NCI-H187 treated with DMSO at 0.1 percent for 48 hours (cell line): ENCODE measurements around the gene IWS1.

Source experiments
- DNase-seq: peaks from one replicate; lab custom pipeline; 2025; lab: John Stamatoyannopoulos, UW

Gene IWS1

DNA sequence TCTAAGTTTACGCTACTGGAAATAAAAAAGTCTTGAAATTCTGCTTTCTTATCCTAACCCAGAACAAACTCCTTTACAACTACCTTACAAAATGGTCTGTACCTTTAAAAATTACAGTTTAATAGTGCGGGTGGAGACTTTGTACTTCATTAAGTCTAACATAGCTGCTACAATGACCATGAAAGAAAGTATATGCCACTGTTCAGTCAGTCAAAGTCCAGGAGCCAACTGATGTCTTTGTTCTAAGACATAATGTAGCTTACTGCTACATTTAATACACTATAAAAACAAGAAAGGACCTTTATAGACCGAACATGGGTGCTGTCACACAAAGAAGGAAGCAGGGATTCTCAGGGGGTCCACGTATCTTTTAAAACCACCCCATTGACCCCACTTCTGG lies 36.0 kb downstream of the IWS1 start:
- DNase-seq: no peak

DNA sequence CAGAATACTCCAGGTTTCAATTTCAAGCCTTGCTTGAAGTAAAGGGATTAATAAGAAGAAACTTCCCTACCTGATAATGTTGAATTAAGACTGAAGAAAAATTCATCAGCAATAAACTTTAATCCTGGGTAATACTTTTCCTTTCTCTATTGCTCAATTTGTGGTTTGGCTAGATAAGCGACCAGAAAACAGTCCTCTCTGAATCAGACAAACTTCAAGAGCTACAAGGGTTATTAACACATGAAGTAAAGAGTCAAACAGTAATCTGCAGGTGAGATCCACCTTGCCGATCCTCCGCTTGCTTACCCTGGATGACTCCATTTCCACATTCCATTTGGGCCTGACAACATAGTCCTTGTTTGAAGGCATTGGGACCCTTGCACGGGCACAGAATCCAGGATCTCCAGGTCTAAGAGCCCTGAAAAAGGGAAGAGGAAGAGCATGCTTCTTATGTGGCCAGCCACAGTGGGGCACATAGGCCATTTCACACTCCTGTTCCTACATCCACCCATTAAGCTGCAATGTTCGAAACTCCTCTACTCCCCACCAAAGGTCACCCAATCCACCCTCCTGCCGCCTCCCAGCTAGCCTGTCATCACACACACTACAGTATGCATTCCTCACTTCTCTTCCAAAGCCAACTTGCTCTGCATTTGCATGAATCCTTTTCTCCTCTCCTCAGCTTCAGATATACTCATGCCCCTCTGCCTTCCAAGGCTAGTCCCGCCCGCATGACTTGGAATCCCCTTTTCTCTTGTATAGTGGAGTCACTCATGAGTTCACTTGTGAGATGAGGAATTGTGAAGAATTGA lies 39.8 kb downstream of the IWS1 start:
- DNase-seq: no peak

DNA sequence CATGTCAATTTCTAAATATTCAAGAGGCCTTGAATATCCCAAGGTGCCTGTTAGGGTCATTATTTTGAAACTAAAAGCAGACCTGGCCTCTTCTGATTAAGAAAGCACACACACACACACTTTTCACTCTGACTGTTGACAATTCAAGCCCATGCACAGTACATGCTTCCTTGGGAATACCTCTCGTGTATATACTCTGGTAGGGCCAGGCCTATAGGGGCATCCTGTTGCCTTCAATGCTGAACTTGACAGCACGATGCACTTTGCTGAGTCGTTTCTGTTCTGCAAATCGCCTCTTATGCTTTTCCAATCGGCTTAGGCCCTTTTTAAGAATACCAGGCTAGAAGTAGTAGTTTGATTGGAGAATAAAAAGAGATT lies 40.6 kb downstream of the IWS1 start:
- DNase-seq: no peak

DNA sequence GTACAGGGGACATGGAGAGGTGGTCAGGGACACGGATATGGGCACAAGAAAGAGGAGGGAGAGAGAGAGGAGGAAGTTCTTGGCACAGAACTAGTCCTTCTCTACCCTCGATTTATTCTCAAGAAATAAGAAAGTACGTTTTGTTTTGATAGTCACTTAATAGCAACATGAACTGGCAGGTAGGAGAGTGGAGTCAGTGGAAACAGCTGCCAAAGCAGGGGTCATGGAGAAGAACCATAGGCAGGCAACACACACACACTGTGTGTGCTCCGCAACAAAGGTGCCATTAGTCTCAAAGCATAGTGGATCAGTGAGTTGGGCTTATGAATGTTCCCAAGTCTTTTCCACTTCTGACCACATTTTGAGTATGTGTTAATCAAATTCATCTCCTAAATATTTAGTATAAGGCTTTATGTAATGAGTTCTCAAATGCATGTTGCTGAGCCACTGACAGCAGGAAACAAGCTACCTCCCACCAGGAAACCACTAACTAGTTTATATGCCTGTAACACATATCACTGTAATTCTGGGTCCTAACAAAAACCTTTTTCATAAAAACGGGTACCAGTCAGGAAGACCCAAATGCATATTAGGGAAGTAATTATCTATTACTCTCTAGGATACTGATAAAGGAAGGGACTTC lies 41.1 kb downstream of the IWS1 start:
- DNase-seq: no peak

DNA sequence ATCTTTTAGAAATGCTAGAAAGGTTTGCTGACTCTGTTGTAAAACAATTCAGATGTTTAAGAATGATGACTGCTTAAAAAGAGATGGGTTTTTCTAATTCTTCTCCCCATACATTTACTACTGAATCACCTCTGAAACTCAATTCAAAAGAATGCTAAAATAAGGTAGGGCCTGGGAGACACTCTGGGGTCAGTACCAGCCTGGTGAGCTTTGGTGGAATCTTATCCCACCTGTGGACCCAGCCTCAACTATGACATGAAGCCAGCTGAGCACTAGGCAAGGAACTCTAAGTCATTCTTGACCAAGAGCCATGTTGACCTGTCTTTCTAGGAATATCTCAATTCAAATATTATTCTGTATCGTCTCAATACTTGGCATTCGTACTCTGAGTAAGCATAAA lies 44.3 kb downstream of the IWS1 start:
- DNase-seq: no peak

DNA sequence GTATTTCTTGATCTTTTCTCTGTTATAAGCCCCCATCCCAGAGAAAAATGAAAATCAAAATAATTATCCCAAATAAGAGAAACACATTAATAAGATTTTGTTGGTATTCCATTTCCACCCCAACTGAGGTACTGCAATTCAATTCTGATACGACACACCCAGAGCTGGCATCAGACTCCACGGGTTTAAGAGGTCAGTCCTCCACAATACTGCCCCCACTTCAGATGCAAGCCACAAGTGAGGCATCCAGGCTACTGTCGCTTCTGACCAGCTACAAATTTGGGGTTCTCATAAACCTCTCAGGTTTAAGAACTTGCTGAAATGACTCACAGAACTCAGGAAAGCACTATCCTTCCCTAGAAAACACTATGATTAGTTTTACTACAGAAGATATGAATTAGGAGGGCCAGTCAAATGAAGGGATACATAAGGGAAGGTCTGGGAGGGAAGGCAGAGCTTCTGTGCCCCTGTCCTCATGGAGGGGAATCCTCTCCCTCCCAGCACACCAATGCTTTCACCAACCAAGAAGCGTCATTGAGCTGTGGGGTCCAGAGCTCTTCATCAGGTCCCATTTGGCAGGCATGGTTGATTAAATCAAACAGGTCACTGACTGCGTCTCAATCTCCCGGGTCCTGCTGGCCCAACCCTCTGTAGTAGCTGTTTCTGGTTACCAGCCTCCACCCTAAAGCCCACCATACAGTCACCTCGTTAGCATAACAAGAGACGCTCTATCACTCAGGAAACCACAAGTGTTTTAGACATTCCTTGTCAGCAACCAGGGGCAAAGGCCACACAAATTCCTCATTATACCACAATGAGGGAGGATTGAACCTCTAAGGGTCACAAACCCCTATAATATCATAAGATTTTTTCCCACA lies 46.2 kb downstream of the IWS1 start:
- no peak for DNase-seq

DNA sequence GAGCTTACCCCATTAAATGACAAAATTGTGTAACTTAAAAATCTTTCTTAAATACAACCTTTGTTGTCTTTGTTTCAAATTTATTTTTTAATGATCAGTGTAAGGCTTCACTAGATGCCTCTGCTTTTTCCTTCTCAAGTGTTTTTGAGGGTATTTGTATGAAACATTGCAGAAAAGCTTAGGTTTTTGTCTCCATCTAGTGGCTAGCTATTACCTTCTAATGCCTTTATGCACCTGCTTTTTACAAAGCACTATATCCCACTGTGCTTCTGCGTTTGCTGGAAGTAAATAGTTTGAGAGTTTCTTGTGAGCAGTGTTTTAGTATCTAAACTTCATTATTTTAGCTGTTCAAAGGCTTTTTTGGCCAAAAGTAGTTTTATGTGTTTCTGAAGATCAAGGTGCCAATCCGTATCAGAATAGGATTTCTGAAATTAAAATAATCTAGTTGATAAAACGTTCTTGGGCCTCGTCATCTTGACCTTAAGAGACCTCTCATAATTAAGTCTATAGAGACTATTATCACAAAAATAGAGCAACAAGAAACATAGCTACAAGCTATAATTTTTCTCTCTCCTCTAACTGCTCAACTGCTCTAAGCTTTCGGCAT lies 47.0 kb downstream of the IWS1 start:
- no peak for DNase-seq

DNA sequence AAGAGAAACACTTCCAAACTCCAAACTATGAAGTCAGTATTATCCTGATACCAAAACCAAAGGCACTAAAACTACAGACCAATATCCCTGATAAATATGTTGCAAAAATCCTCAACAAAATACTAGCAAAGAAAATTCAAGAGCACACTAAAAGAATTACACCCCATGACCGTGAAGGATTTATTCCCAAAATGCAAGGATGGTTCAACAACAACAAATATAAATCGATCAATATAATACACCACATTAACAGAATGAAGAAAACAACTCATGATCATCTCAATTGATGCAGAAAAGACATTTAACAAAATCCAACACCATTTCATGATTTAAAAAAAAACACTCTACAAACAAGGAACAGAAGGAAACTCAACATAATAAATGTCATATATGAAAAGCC lies 50.5 kb downstream of the IWS1 start:
- DNase-seq: no peak

DNA sequence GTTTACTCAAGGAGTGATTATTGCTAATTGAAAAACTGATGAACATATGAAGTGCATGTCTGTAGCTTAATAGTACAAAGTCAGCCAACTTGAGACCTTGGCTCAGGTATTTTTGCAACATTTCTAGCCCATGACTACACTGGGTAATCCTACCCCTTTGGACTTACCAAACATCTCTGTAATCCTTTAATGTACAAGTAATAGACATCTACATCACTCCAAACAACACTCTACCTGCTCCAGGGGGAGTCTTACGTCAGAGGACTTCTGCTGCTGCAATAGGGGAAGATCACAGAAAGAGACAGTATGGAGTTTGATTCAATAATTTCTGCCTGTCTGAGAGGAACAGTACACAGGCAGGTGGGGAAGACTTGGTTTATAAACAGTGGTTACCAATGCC lies 54.0 kb downstream of the IWS1 start:
- no peak for DNase-seq

DNA sequence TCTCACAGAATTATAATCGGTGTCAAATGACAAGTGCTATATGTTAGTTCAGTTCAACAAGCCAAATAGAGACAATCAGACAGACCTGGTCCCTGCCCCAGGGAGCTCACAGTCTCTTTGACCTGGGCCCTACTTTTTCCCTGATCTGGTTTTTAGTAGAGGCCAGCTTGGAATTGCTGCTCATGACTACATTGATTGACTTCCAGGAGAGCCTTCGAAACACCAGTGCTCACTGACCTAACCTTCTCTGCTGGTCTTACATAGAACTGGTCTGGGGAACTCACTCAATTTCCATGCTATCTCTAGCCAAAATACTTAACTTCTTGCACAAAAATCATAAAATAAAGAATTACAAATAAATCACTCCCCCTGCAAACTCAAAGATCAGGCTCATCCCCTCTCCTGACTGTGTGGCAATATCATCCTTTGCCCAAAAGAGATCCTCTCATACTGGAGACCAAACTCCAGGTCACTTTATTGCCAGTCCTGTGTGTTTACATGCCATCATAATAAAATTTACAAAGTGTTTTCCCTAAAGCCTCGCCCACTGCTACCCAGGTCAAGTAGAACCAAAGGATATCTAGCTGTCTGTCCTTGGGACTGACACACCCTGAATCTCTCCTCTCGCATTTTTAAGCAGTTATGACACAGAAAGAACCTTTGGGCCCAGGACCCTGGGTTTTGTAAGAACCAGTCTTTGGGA lies 54.9 kb downstream of the IWS1 start:
- no peak for DNase-seq

DNA sequence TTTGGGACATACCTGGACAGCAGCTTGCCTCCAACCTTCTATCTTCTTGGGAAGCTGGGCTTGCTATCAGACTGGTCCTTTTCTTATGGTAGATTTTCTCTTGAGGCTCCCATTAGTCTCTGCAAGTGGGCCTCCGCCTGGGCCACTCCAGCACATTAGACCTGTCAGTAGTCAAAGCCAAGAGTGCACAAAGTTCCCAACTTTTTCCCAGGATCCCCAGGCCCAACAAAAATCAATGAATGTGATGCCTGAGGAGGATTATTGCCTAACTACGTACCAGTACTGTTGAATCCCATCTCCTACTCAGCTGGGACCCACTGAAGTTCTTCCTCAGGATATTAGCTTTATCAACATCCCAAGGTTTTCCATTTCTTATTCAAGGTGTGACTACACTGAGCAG lies 56.3 kb downstream of the IWS1 start:
- no peak for DNase-seq

DNA sequence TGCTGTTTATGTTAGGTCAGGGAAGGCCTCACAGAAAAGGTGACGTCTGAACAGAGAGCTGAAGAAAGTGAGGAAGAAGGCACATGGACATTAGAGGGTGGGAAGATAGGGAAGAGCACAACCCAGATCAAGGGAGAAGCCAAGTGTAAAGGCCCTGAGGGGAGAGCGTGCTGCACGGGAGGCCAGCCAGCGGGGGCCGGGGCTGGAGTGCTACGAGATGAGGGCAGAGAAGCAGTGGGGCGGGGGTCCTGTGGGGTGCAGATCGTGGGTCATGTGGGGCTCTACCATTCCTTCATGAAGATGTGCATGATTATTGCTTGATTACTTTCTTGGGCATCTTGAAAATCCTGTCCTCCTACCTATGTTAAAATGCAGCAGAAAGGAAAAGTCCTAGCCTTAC lies 57.2 kb downstream of the IWS1 start:
- DNase-seq: no peak

DNA sequence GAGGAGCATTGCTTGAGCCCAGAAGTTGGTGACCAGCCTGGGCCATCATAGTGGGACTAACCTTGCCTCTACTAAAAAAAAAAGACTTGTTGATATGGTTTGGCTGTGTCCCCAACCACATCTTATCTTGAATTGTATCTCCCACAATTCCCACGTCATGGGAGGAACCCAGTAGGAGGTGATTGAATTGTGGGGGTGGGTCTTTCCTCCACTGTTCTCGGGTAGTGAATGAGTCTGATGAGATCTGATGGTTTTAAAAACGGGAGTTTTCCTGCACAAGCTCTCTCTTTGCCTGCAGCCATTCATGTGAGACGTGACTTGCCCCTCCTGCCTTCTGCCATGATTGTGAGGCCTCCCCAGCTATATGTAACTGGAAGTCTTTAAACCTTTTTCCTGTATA lies 61.0 kb downstream of the IWS1 start:
- DNase-seq: no peak

DNA sequence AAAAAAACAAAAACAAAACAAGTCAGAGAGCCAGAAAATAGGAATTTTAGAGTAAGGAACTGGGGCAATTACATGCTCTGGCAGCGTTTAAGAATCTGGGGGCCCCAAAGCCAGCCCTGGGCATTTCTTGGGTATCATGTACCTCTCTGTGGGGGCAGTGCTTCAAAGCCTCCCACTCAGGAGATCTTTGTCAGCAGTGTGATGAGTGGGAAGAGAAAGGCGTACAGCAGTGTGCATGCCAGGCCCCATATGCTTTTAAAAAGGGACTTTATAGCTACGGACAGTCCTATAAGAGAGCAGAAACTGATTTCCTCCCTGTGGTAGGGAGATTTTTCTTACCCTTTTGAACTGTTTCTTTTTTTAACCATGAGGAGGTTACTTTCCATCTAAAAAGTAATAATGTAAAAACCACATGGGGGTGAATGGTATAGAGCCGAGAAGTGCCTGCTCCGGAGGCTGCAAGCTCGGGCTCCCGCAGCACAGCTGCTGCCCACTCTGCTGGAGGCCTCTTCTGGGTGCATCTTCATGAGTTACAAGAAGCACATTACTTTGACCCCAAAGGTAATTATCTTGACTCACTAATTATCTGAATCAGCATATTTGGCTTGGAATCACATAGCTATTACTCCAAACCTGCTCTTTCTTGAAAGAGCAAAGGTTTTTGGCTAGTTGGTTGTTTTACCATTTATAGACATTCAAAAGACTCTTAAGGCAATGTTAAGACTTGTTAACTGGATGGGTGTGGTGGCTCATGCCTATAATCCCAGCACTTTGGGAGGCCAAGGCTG lies 61.6 kb downstream of the IWS1 start:
- no peak for DNase-seq

DNA sequence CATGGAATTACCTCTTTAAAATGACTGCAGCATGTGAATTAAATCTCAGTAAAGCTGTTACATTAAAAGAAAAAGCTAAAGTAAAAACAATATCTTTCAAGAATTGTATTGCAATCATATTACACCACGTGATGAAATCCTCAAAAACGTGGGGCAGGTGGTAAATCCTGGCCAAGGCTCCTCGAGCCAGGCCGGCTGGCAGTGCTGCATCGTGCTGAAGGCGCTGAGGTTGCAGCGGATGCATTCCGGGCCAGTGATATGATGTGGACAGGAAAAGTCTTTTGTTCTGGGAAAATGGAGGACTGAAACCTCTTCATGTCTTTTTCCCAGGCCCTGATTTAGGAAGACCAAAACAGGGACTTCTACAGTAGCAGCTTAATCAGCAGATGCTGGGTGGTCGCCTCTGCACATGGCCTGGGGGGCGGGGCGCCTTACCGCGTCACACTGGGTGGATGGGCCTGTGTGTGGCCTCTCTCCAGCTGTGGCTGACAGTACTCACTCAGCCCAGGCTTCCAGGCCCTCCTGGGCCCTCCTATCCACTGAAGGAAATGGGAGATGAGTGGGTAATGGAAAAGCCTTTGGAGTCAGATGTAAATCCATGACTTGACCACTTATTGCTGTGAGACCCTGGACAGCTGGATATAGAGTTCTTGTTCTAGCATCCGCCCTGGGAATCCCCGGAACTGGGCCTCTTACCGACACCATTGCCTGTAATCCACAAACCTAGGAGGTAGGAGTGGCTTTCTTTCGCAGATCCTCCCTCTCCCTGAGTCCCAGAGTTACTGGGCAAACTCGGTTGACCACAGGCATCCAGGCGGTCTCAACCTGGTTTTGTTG lies 62.9 kb downstream of the IWS1 start:
- no peak for DNase-seq

DNA sequence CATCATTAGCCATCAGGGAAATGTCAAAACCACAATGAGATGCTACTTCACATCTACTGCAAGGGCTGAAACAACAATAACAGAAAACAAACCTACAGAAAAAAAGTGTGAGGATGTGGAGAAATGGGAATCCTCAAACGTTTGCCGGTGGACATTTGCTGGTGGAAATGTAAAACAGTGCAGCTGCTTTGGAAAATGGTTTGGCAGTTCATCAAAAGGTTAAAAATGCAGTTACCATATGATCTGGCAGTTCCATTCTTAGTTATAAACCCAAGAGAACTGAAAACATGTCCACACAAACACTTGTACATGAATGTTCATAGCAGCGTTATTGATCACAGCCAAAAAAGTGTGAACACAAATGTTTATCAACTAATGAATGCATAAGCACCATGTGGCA lies 63.8 kb downstream of the IWS1 start:
- no peak for DNase-seq

DNA sequence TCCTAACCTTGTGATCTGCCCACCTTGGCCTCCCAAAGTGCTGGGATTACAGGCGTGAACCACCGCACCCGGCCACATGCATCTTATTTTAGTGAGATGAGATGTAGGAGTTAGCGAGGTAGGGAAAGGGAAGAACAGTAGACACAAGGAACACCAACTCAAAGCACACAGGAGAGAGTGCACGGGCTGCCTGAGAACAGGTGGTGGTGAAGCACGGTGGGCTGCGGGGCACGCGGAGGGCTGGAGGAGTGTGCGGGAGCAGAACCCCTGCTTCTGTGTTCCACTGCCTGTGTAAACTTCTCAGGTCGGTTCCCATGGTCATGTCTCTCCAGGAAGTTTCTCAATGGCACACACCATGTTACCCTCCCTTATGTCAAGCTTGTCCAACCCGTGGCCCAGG lies 69.3 kb downstream of the IWS1 start:
- no peak for DNase-seq

DNA sequence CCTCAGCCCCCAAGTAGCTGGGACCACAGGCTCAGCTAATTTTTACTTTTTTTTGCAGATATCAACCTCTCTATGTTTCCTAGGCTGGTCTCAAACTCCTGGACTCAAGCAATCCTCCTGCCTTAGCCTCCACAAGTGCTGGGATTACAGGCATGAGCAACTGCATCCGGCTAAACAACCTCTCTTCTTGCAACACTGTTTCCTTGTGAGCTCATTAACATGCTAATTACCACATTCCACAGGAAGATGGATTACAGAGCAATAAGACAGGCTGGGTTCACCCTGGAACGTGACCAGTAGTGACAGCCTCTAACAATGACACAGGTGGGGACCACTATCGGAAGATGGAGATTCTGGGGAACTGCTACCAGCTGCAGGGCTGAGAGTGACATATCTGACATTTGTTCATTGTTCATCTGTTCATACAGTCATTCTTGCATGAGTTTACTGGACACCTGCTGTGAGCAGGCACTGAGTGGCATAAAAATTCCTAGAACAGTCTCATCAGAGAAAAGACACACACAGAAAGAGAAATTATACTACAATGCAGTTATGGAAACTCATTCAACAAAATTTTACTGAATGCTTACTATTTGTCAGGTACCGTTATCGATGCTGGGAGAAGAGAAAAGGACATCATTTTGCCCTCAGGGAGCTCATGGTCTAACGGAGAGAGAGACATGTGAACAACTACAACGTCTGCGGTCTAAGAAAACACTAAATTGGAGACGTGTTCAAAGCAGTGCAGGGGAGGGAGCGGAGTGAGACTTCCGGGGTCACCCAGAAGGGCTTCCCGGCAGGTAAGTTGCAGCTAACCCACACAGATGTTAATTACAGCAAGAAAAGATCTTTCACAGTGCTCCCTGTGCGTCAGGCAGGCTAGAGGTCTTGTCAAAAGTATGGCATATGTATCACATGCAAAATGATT lies 70.5 kb downstream of the IWS1 start:
- DNase-seq: no peak
